ENCODE data around the gene SLC7A4.

GRCh38 chr22:21073482-21073881 is 41.1 kb upstream of the SLC7A4 start:
- TF ChIP-seq CTCF (IDR thresholded peaks at IDR 0.05): no peak
- no peak for TF ChIP-seq TCF12 (IDR thresholded peaks at IDR 0.05)
- no peak for TF ChIP-seq JUND (IDR thresholded peaks at IDR 0.05)
- TF ChIP-seq EZH2phosphoT487 (IDR thresholded peaks at IDR 0.05; ENCODE audit: borderline replicate concordance, low read depth): no peak
- no peak for TF ChIP-seq YY1 (IDR thresholded peaks at IDR 0.05; ENCODE audit: low read depth)
- TF ChIP-seq USF1 (IDR thresholded peaks at IDR 0.05; ENCODE audit: borderline replicate concordance, low read depth): no peak
- TF ChIP-seq MAX (IDR thresholded peaks at IDR 0.05; ENCODE audit: low read depth): no peak
- no peak for TF ChIP-seq SMC3 (IDR thresholded peaks at IDR 0.05; ENCODE audit: low read depth, low read length)
- TF ChIP-seq TEAD4 (IDR thresholded peaks at IDR 0.05; ENCODE audit: borderline replicate concordance, insufficient read depth): no peak
- no peak for TF ChIP-seq TAF1 (IDR thresholded peaks at IDR 0.05; ENCODE audit: borderline replicate concordance, low read depth, low read length)
- TF ChIP-seq USF2 (IDR thresholded peaks at IDR 0.05; ENCODE audit: borderline replicate concordance, low read depth, low read length): no peak
- TF ChIP-seq POLR2AphosphoS5 (IDR thresholded peaks at IDR 0.05; ENCODE audit: low read depth, low read length): no peak

Measured in SK-N-SH (cell line).